ENCODE measurements around the gene EHD2.

- TF ChIP-seq CTCF (conservative IDR thresholded peaks at IDR 0.05 in 1 of 2, IDR thresholded peaks at IDR 0.05 in 1 of 2; ENCODE audit: low read depth in 1 of 2, low read length in 2 of 2): no peak
- TF ChIP-seq EZH2 (IDR thresholded peaks at IDR 0.05; ENCODE audit: low read length, missing control alignments): no peak
These were observed 48.9 kb downstream of the EHD2 start for GRCh38 chr19:47762151-47762550.
